Ovary (tissue), 9 donors: Measurements from ENCODE around the gene TSPAN5. TPM values are rescaled to one million over a fixed set of nuclear protein-coding genes. Genes with fewer than 3 reads are reported as not detected.

Experiments used
- DNase-seq, 5 donors: peaks; one replicate each; pipeline ENCODE4 v3.0.0-alpha.2; 2019 to 2020
- H3K27ac ChIP-seq, 2 donors: fragments of 200-600 bp; one replicate each; pipeline versions ENCODE4 v1.5.1 to v1.8.0; 2019 to 2022
- H3K27me3 ChIP-seq: fragments of 200-600 bp; one replicate; pipeline ENCODE4 v1.8.0; 2022
- H3K36me3 ChIP-seq: fragments of 200-600 bp; sonication (generic); one replicate; pipeline ENCODE4 v1.5.1; 2019
- H3K4me1 ChIP-seq: one replicate; pipeline ENCODE4 v1.8.1; 2013; ENCODE audit warnings: mild to moderate bottlenecking, moderate library complexity; ENCODE audit not compliant: insufficient read depth
- H3K4me3 ChIP-seq: fragments of 200-600 bp; sonication (generic); one replicate; pipeline ENCODE4 v1.5.1; 2017
- H3K9me3 ChIP-seq, 2 donors: fragments of 200-600 bp in 1 of 2; sonication (generic) in 1 of 2; one replicate each; pipeline versions ENCODE4 v1.5.1 to v1.8.1; 2013 to 2019; ENCODE audit warnings: mild to moderate bottlenecking in 1 of 2, moderate library complexity in 1 of 2
- EP300 ChIP-seq: sonication (generic); formaldehyde crosslinking; IDR thresholded peaks from one replicate; pipeline ENCODE4 v1.6.1; 2017; ENCODE audit warnings: antibody characterized with exemption
- POLR2A ChIP-seq: fragments of 450-650 bp; IDR thresholded peaks from one replicate; pipeline ENCODE4 v1.6.1; 2017; ENCODE audit warnings: antibody characterized with exemption, mild to moderate bottlenecking, moderate library complexity
- WGBS, 3 donors: extraction: QIAGEN DNeasy Blood & Tissue Kit in 1 of 3; methylation state at CpG; one replicate each; pipeline versions ENCODE4 v1.1.5 to v1.1.7; 2013 to 2017; 5-methylcytosine and 5-hydroxymethylcytosine counted together
- intact Hi-C, 4 donors: fragments of 100-400 bp; cut with DNase I; formaldehyde crosslinking; loops; one replicate each; pipeline versions ENCODE4 v1.11.0 to v1.15.1; 2022 to 2023
- polyA plus RNA-seq, 2 donors: library from polyadenylated mRNA; stranded (reverse); fragments of 200-250 nt in 1 of 2; fragments of 350-450 nt in 1 of 2; fragmentation: Illumina TruSeq in 1 of 2; extraction: RNeasy Lipid Tissue Mini Kit (QIAGEN cat#74804) in 1 of 2; gene quantifications; one replicate each; pipeline ENCODE4 v1.2.3, GENCODE V29; 2013 to 2014
- total RNA-seq, 7 donors: library from RNA; depleted of rRNA in 2 of 7; stranded (reverse); fragments of >200 nt in 2 of 7; fragmentation: NEBNext Ultra II Directional in 3 of 7; extraction: Animal tissue kit (Norgen Biotek cat#: 25700) in 3 of 7; gene quantifications; one replicate each; pipeline versions ENCODE4 v1.1.0 to v1.2.4, GENCODE V29; 2016 to 2023
- TF ChIP-seq, protein P1 (sequence below), 3 donors: fragments of 450-650 bp in 2 of 3; fragments of 200-600 bp in 1 of 3; IDR thresholded peaks; one replicate each; pipeline versions ENCODE4 v1.5.1 to v1.8.0; 2016 to 2022; ENCODE audit warnings: antibody characterized with exemption in 3 of 3, mild to moderate bottlenecking in 1 of 3
- donor health status: DM: no; HTN: no; CAD: no; lungs with moderate emphysema.
- donor health status: DM: no; HTN: no; CAD: no.
- donor health status: Bipolar disorder and iron deficiency.
- donor health status: DM: yes; HTN: yes; CAD: no.
- donor health status: DM: no; HTN: no; CAD: no.
- donor health status: DM: yes; HTN: yes; CAD: no.

The TSPAN5 gene
- total and polyA plus RNA-seq, 9 donors = 34.0 to 69.5 (median 48.2) TPM

GRCh38 chr4:98485816-98486345 is 172.5 kb downstream of the TSPAN5 start:
- TF ChIP-seq, protein P1, sequence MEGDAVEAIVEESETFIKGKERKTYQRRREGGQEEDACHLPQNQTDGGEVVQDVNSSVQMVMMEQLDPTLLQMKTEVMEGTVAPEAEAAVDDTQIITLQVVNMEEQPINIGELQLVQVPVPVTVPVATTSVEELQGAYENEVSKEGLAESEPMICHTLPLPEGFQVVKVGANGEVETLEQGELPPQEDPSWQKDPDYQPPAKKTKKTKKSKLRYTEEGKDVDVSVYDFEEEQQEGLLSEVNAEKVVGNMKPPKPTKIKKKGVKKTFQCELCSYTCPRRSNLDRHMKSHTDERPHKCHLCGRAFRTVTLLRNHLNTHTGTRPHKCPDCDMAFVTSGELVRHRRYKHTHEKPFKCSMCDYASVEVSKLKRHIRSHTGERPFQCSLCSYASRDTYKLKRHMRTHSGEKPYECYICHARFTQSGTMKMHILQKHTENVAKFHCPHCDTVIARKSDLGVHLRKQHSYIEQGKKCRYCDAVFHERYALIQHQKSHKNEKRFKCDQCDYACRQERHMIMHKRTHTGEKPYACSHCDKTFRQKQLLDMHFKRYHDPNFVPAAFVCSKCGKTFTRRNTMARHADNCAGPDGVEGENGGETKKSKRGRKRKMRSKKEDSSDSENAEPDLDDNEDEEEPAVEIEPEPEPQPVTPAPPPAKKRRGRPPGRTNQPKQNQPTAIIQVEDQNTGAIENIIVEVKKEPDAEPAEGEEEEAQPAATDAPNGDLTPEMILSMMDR (IDR thresholded peaks at IDR 0.05) = no peak
- TF ChIP-seq EP300 = no peak
- WGBS, 3 donors = 93 to 96% (median 94%) methylated on average over 7 of the region's 7 CpGs
- intact Hi-C loops = no loop called here

GRCh38 chr4:98484031-98484430 is 174.4 kb downstream of the TSPAN5 start:
- H3K9me3 ChIP-seq = no peaks in the 10 kb centered on the region
- intact Hi-C loops = no loop called here
- H3K27me3 ChIP-seq = no peaks in the 10 kb centered on the region
- no peak overlapping the region for H3K4me3 ChIP-seq
- no peak overlapping the region for H3K27ac ChIP-seq
- H3K4me1 ChIP-seq = peaks cover 6% of the 10 kb centered on the region
- no peak for DNase-seq
- WGBS, 3 donors = 47 to 57% (median 48%) methylated on average over 3 of the region's 3 CpGs
- H3K36me3 ChIP-seq = no peaks in the 10 kb centered on the region
- TF ChIP-seq, protein P1 (IDR thresholded peaks at IDR 0.05) = no peak
- TF ChIP-seq EP300 (no peak), POLR2A (no peak)

More at GRCh38 chr4:98485816-98486345, 172.5 kb downstream of the TSPAN5 start:
- Histone ChIP-seq H3K36me3 (no peaks in the 10 kb centered on the region), H3K27me3 (no peaks in the 10 kb centered on the region), H3K4me3 (no peak overlapping the region), H3K27ac (no peak overlapping the region), H3K4me1 (peaks cover 4% of the 10 kb centered on the region), H3K9me3 (no peaks in the 10 kb centered on the region)
- no peak for DNase-seq

DNA sequence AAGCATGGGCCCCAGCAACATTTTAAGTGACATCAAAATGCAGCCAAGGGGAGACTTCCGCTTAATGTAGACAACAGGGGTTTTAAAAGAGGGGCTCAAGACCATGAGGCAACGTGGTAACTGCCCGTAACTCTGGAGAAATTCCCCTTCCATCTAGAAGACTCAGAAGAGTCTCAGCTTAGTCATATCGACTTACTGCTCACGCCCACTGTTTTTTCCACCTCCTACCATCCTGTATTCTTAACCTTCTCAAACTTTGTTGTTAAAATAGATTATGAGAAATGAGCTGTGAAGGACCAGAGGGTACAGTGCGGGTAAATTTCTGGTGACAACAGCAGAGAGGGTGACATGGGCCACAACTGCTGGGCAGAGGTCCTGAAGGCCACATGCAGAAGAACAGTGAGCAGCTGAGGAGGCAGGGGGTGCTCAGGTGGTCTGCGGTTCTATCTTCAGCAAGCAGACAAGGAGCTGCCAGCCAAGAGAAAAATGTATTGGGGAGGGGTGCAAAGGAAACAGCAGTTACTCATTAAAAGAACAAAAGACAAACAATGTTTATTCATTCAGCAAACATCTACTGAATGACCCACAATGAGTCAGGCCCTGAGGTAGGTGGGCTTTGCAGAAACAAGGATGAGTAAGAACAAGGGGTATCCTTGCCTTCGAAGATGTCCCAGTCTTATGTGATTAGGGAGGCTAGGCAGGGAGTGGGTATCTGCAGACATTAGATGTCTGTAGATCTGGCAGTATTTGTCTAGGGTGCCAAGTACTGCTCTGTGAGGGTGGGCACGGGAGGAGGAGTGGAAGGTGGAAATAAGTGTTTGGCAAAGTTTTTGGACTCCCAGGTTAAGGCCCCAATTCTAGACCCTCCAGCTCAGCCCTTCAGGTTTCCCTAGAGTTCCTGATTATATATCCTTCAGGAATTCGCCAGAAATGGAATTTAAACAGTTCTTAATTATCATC is 175.3 kb downstream of the TSPAN5 start:
- TF ChIP-seq EP300 (no peak), POLR2A (no peak)
- TF ChIP-seq, protein P1 (IDR thresholded peaks at IDR 0.05) = no peak
- WGBS, 3 donors = 81 to 89% (median 86%) methylated on average over 10 of the region's 10 CpGs
- H3K27ac ChIP-seq = no peak overlapping the region
- H3K4me1 ChIP-seq = peaks cover 6% of the 10 kb centered on the region
- no peaks in the 10 kb centered on the region for H3K27me3 ChIP-seq
- intact Hi-C loops = no loop called here
- H3K36me3 ChIP-seq = no peaks in the 10 kb centered on the region
- no peaks in the 10 kb centered on the region for H3K9me3 ChIP-seq
- H3K4me3 ChIP-seq = no peak overlapping the region
- no peak for DNase-seq

DNA sequence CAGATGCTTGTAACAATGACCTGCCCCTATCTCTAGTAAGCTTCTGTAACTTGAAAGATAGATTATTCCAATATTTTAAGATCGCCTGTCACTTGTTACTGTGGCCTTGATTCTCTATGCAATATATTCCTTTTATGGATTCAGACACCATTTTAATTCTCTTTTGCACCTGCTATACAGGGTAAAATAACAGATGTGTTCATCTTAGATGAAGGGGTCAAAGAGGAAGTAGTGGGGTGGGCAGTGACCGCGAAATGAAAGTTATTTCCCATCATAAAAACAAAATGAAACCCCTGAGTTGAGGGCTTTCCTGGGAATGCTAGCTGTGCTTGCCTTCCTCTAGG is 175.9 kb downstream of the TSPAN5 start:
- TF ChIP-seq POLR2A (no peak), EP300 (no peak)
- TF ChIP-seq, protein P1 (IDR thresholded peaks at IDR 0.05) = no peak
- 59 to 79% (median 72%) methylated on average over 3 of the region's 3 CpGs for WGBS, 3 donors
- Histone ChIP-seq H3K27ac (no peak overlapping the region), H3K4me1 (peaks cover 6% of the 10 kb centered on the region), H3K36me3 (no peaks in the 10 kb centered on the region), H3K9me3 (no peaks in the 10 kb centered on the region), H3K27me3 (no peaks in the 10 kb centered on the region), H3K4me3 (no peak overlapping the region)
- intact Hi-C loops = no loop called here
- no peak for DNase-seq
